HEK293 (cell line): Measurements from ENCODE around the gene FGF12.

Experiments
- BCL11A ChIP-seq: fragments of 450-650 bp; formaldehyde crosslinking; IDR thresholded peaks from 2 replicates; pipeline ENCODE4 v1.5.1; 2016; ENCODE audit warnings: low read depth, missing biosample characterization, missing genetic modification characterization
- ZNF155 ChIP-seq: fragments of 450-650 bp; formaldehyde crosslinking; IDR thresholded peaks from 2 replicates; pipeline ENCODE4 v1.5.1; 2016; ENCODE audit warnings: missing biosample characterization, missing genetic modification characterization
- ZNF221 ChIP-seq: fragments of 450-650 bp; formaldehyde crosslinking; IDR thresholded peaks from 2 replicates; pipeline ENCODE4 v1.5.1; 2017; ENCODE audit warnings: missing biosample characterization, missing genetic modification characterization, borderline replicate concordance
- ZNF223 ChIP-seq: fragments of 450-650 bp; formaldehyde crosslinking; IDR thresholded peaks from 2 replicates; pipeline ENCODE4 v1.5.1; 2016; ENCODE audit warnings: missing biosample characterization, missing genetic modification characterization
- ZNF274 ChIP-seq, 2 experiments: fragments of 200-500 bp in 1 of 2; fragments of 450-650 bp in 1 of 2; sonication (Bioruptor generic) in 1 of 2; formaldehyde crosslinking in 1 of 2; IDR thresholded peaks; 2 replicates each; pipeline versions ENCODE4 v1.5.1 to v1.6.1; 2014 to 2016; ENCODE audit warnings: borderline replicate concordance in 1 of 2, inconsistent platforms in 1 of 2, low read length in 1 of 2, missing biosample characterization in 1 of 2, missing genetic modification characterization in 1 of 2
- ZNF311 ChIP-seq: fragments of 450-650 bp; formaldehyde crosslinking; IDR thresholded peaks from 2 replicates; pipeline ENCODE4 v1.5.1; 2017; ENCODE audit warnings: missing biosample characterization, missing genetic modification characterization, borderline replicate concordance
- ZNF561 ChIP-seq: fragments of 450-650 bp; IDR thresholded peaks from 2 replicates; pipeline ENCODE4 v1.5.1; 2018; ENCODE audit warnings: missing biosample characterization, missing genetic modification characterization, borderline replicate concordance
- TF ChIP-seq, protein P1 (sequence below): fragments of 450-650 bp; IDR thresholded peaks from 2 replicates; pipeline ENCODE4 v1.5.1; 2018; ENCODE audit warnings: missing biosample characterization, mild to moderate bottlenecking, missing genetic modification characterization
- TF ChIP-seq, protein P2 (sequence below): sonication (generic); formaldehyde crosslinking; IDR thresholded peaks from 2 replicates; pipeline ENCODE4 v1.8.1; 2022; ENCODE audit warnings: mild to moderate bottlenecking, moderate library complexity, missing genetic modification reagents
- TF ChIP-seq, protein P3 (sequence below): fragments of 450-650 bp; formaldehyde crosslinking; IDR thresholded peaks from 2 replicates; pipeline ENCODE4 v1.5.1; 2016; ENCODE audit warnings: missing biosample characterization, missing genetic modification characterization
- TF ChIP-seq, protein P4 (sequence below): fragments of 450-650 bp; formaldehyde crosslinking; IDR thresholded peaks from 2 replicates; pipeline ENCODE4 v1.5.1; 2016; ENCODE audit warnings: missing biosample characterization, missing genetic modification characterization
- TF ChIP-seq, protein P5 (sequence below): fragments of 450-650 bp; formaldehyde crosslinking; IDR thresholded peaks from 2 replicates; pipeline ENCODE4 v1.5.1; 2016; ENCODE audit warnings: missing biosample characterization, missing genetic modification characterization

DNA sequence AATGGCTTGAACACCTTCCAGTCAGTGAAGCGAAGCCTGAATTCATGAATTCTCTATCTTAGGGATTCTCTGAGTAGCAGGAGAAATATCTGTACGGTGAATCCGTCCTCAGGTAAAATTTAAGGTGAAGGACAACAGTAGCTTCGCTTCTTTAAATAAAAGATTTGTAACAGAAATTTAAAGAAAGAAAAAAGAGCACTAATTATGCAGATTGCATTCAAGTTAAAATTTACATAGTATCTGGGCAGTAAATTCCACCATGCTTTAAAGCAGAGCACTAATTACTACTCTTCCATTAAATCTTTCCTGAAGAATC lies 282.6 kb downstream of the FGF12 start:
- TF ChIP-seq, protein P1, sequence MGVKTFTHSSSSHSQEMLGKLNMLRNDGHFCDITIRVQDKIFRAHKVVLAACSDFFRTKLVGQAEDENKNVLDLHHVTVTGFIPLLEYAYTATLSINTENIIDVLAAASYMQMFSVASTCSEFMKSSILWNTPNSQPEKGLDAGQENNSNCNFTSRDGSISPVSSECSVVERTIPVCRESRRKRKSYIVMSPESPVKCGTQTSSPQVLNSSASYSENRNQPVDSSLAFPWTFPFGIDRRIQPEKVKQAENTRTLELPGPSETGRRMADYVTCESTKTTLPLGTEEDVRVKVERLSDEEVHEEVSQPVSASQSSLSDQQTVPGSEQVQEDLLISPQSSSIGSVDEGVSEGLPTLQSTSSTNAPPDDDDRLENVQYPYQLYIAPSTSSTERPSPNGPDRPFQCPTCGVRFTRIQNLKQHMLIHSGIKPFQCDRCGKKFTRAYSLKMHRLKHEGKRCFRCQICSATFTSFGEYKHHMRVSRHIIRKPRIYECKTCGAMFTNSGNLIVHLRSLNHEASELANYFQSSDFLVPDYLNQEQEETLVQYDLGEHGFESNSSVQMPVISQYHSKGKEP: no peak
- TF ChIP-seq ZNF221 (tag by site-specific recombination) (no peak), ZNF311 (no peak), ZNF274 (IDR thresholded peaks at IDR 0.05; ENCODE audit: low read length) (no peak), ZNF274 (tag by site-specific recombination; IDR thresholded peaks at IDR 0.05; ENCODE audit: borderline replicate concordance) (no peak), ZNF561 (tag by site-specific recombination) (no peak), BCL11A (no peak), ZNF223 (no peak), ZNF155 (tag by site-specific recombination) (no peak)
- TF ChIP-seq, protein P2, sequence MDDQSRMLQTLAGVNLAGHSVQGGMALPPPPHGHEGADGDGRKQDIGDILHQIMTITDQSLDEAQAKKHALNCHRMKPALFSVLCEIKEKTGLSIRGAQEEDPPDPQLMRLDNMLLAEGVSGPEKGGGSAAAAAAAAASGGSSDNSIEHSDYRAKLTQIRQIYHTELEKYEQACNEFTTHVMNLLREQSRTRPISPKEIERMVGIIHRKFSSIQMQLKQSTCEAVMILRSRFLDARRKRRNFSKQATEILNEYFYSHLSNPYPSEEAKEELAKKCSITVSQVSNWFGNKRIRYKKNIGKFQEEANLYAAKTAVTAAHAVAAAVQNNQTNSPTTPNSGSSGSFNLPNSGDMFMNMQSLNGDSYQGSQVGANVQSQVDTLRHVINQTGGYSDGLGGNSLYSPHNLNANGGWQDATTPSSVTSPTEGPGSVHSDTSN (CRISPR knock-in tag): no peak
- TF ChIP-seq, protein P3, sequence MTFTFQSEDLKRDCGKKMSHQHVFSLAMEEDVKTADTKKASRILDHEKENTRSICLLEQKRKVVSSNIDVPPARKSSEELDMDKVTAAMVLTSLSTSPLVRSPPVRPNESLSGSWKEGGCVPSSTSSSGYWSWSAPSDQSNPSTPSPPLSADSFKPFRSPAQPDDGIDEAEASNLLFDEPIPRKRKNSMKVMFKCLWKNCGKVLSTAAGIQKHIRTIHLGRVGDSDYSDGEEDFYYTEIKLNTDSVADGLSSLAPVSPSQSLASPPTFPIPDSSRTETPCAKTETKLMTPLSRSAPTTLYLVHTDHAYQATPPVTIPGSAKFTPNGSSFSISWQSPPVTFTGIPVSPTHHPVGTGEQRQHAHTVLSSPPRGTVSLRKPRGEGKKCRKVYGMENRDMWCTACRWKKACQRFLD: no peak
- TF ChIP-seq, protein P4, sequence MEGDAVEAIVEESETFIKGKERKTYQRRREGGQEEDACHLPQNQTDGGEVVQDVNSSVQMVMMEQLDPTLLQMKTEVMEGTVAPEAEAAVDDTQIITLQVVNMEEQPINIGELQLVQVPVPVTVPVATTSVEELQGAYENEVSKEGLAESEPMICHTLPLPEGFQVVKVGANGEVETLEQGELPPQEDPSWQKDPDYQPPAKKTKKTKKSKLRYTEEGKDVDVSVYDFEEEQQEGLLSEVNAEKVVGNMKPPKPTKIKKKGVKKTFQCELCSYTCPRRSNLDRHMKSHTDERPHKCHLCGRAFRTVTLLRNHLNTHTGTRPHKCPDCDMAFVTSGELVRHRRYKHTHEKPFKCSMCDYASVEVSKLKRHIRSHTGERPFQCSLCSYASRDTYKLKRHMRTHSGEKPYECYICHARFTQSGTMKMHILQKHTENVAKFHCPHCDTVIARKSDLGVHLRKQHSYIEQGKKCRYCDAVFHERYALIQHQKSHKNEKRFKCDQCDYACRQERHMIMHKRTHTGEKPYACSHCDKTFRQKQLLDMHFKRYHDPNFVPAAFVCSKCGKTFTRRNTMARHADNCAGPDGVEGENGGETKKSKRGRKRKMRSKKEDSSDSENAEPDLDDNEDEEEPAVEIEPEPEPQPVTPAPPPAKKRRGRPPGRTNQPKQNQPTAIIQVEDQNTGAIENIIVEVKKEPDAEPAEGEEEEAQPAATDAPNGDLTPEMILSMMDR (tag by site-specific recombination): no peak
- TF ChIP-seq, protein P5, sequence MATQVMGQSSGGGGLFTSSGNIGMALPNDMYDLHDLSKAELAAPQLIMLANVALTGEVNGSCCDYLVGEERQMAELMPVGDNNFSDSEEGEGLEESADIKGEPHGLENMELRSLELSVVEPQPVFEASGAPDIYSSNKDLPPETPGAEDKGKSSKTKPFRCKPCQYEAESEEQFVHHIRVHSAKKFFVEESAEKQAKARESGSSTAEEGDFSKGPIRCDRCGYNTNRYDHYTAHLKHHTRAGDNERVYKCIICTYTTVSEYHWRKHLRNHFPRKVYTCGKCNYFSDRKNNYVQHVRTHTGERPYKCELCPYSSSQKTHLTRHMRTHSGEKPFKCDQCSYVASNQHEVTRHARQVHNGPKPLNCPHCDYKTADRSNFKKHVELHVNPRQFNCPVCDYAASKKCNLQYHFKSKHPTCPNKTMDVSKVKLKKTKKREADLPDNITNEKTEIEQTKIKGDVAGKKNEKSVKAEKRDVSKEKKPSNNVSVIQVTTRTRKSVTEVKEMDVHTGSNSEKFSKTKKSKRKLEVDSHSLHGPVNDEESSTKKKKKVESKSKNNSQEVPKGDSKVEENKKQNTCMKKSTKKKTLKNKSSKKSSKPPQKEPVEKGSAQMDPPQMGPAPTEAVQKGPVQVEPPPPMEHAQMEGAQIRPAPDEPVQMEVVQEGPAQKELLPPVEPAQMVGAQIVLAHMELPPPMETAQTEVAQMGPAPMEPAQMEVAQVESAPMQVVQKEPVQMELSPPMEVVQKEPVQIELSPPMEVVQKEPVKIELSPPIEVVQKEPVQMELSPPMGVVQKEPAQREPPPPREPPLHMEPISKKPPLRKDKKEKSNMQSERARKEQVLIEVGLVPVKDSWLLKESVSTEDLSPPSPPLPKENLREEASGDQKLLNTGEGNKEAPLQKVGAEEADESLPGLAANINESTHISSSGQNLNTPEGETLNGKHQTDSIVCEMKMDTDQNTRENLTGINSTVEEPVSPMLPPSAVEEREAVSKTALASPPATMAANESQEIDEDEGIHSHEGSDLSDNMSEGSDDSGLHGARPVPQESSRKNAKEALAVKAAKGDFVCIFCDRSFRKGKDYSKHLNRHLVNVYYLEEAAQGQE (tag by site-specific recombination): no peak
